Neural cell (in vitro differentiated cells): ENCODE measurements around the gene ACAA1. TPM values are rescaled to one million over a fixed set of nuclear protein-coding genes. Genes with fewer than 3 reads are reported as not detected.

Source experiments
- H2AFZ ChIP-seq: fragments of 200-600, 300-800 bp; sonication (generic), shearing (Covaris generic); 2 replicates; pipeline ENCODE4 v1.6.0; 2014; ENCODE audit warnings: low read depth, mild to moderate bottlenecking, antibody characterized with exemption, low read length, moderate library complexity
- H3F3A ChIP-seq: fragments of 200-600 bp; shearing (Covaris generic); 2 replicates; pipeline ENCODE4 v1.6.1; 2016; ENCODE audit warnings: mild to moderate bottlenecking, moderate library complexity, mixed read lengths, antibody characterized with exemption, low read length; ENCODE audit not compliant: insufficient read depth, poor library complexity, severe bottlenecking
- H3K27ac ChIP-seq: fragments of 200-600, 300-800 bp; sonication (generic), shearing (Covaris generic); 2 replicates; pipeline ENCODE4 v1.5.1; 2014; ENCODE audit warnings: mild to moderate bottlenecking, low read length, moderate library complexity
- H3K27me3 ChIP-seq: fragments of 300-800, 200-600 bp; sonication (generic), shearing (Covaris generic); 2 replicates; pipeline ENCODE4 v1.6.0; 2014; ENCODE audit warnings: mild to moderate bottlenecking, low read depth, low read length, moderate library complexity; ENCODE audit not compliant: insufficient read depth
- H3K36me3 ChIP-seq: fragments of 300-800, 200-600 bp; sonication (generic), shearing (Covaris generic); 2 replicates; pipeline ENCODE4 v1.5.1; 2014; ENCODE audit warnings: mild to moderate bottlenecking, antibody characterized with exemption, low read length, moderate library complexity; ENCODE audit not compliant: insufficient read depth
- H3K4me2 ChIP-seq: fragments of 300-800, 200-600 bp; sonication (generic), shearing (Covaris generic); 2 replicates; pipeline ENCODE4 v1.6.0; 2014; ENCODE audit warnings: mild to moderate bottlenecking, low read length
- H3K4me3 ChIP-seq: fragments of 300-800, 200-600 bp; sonication (generic), shearing (Covaris generic); 2 replicates; pipeline ENCODE4 v1.5.1; 2014; ENCODE audit warnings: mild to moderate bottlenecking, low read length, moderate library complexity
- H3K79me2 ChIP-seq: fragments of 200-600 bp; shearing (Covaris generic); replicated peaks from 2 replicates; pipeline ENCODE4 v1.6.0; 2014; ENCODE audit warnings: mild to moderate bottlenecking, low read length, moderate library complexity; ENCODE audit not compliant: insufficient read depth
- H3K9ac ChIP-seq: fragments of 300-800, 200-600 bp; sonication (generic), shearing (Covaris generic); 2 replicates; pipeline ENCODE4 v1.6.1; 2016; ENCODE audit warnings: mild to moderate bottlenecking, low read length, mixed read lengths
- H3K9me2 ChIP-seq: fragments of 200-600 bp; shearing (Covaris generic); 2 replicates; pipeline ENCODE4 v1.6.1; 2016; ENCODE audit warnings: mild to moderate bottlenecking, low read length, mixed read lengths; ENCODE audit not compliant: insufficient read depth
- H3K9me3 ChIP-seq: fragments of 200-600, 300-800 bp; sonication (generic), shearing (Covaris generic); 2 replicates; pipeline ENCODE4 v1.6.1; 2016; ENCODE audit warnings: mild to moderate bottlenecking, mixed run types, low read length, moderate library complexity, mixed read lengths
- H4K20me1 ChIP-seq: fragments of 200-600 bp; shearing (Covaris generic); 2 replicates; pipeline ENCODE4 v1.6.1; 2016; ENCODE audit warnings: mild to moderate bottlenecking, mixed run types; ENCODE audit not compliant: insufficient read depth
- CTCF ChIP-seq: fragments of 450-650 bp; IDR thresholded peaks from 2 replicates; pipeline ENCODE4 v1.5.1; 2014; ENCODE audit warnings: antibody characterized with exemption, mild to moderate bottlenecking, moderate library complexity; ENCODE audit not compliant: poor library complexity, severe bottlenecking
- EP300 ChIP-seq: fragments of 450-650 bp; conservative IDR thresholded peaks from 2 replicates; pipeline ENCODE4 v1.6.1; 2014; ENCODE audit warnings: antibody characterized with exemption, mild to moderate bottlenecking, moderate library complexity; ENCODE audit not compliant: poor library complexity, severe bottlenecking
- EZH2 ChIP-seq: fragments of 200-600, 300-800 bp; shearing (Covaris generic), sonication (generic); IDR thresholded peaks from 2 replicates; pipeline ENCODE4 v1.6.1; 2014; ENCODE audit warnings: antibody characterized with exemption, low read length, borderline replicate concordance, mild to moderate bottlenecking; ENCODE audit not compliant: insufficient read depth, poor library complexity, severe bottlenecking
- MXI1 ChIP-seq: fragments of 450-650 bp; conservative IDR thresholded peaks from 2 replicates; pipeline ENCODE4 v1.6.1; 2014; ENCODE audit warnings: antibody characterized with exemption, mild to moderate bottlenecking; ENCODE audit not compliant: poor library complexity, severe bottlenecking
- POLR2AphosphoS5 ChIP-seq: IDR thresholded peaks from 2 replicates; pipeline ENCODE4 v1.6.1; 2012
- RAD21 ChIP-seq: fragments of 450-650 bp; conservative IDR thresholded peaks from 2 replicates; pipeline ENCODE4 v1.6.1; 2014; ENCODE audit warnings: antibody characterized with exemption, mild to moderate bottlenecking, moderate library complexity
- REST ChIP-seq: IDR thresholded peaks from 2 replicates; pipeline ENCODE4 v1.6.1; 2012; ENCODE audit warnings: borderline replicate concordance
- SMC3 ChIP-seq: fragments of 450-650 bp; conservative IDR thresholded peaks from 2 replicates; pipeline ENCODE4 v1.6.1; 2014; ENCODE audit warnings: antibody characterized with exemption, mild to moderate bottlenecking, moderate library complexity; ENCODE audit not compliant: poor library complexity
- TAF1 ChIP-seq: IDR thresholded peaks from 2 replicates; pipeline ENCODE4 v1.6.1; 2012; ENCODE audit warnings: low read depth
- polyA plus RNA-seq: library from polyadenylated mRNA; depleted of rRNA; stranded (reverse); fragments of >200 nt; gene quantifications from 2 replicates; pipeline ENCODE4 v1.2.3, GENCODE V29; 2014

Gene ACAA1
- polyA plus RNA-seq, 1 donor from 2014 or later: 59.1 TPM

GRCh38 chr3:38142959-38143358 is 6.0 kb upstream of the ACAA1 start:
- H4K20me1 ChIP-seq: no peaks in the 10 kb centered on the region
- no peaks in the 10 kb centered on the region for H3K36me3 ChIP-seq
- peaks cover 19% of the 10 kb centered on the region for H3K27me3 ChIP-seq
- H3K27ac ChIP-seq: no peak overlapping the region
- H3K9me2 ChIP-seq: no peaks in the 10 kb centered on the region
- no peaks in the 10 kb centered on the region for H3K79me2 ChIP-seq
- H3K9me3 ChIP-seq: no peaks in the 10 kb centered on the region
- H3F3A ChIP-seq: no peaks in the 10 kb centered on the region
- H2AFZ ChIP-seq: no peak overlapping the region
- TF ChIP-seq SMC3: no peak
- no peak for TF ChIP-seq POLR2AphosphoS5
- no peak for TF ChIP-seq TAF1
- no peak for TF ChIP-seq EZH2
- no peak for TF ChIP-seq MXI1
- no peak for TF ChIP-seq CTCF
- no peak for TF ChIP-seq REST
- TF ChIP-seq RAD21: no peak
- no peak for TF ChIP-seq EP300
- H3K4me2 ChIP-seq: no peak overlapping the region
- no peak overlapping the region for H3K4me3 ChIP-seq
- no peak overlapping the region for H3K9ac ChIP-seq

- H3K4me3 ChIP-seq: no peak overlapping the region
- H3K4me2 ChIP-seq: no peak overlapping the region
- no peaks in the 10 kb centered on the region for H3K9me3 ChIP-seq
- no peak overlapping the region for H3K27ac ChIP-seq
- no peak overlapping the region for H2AFZ ChIP-seq
- no peaks in the 10 kb centered on the region for H3K36me3 ChIP-seq
- H3K9me2 ChIP-seq: no peaks in the 10 kb centered on the region
- H3F3A ChIP-seq: no peaks in the 10 kb centered on the region
- peaks cover 20% of the 10 kb centered on the region for H3K27me3 ChIP-seq
- H3K9ac ChIP-seq: no peak overlapping the region
- H4K20me1 ChIP-seq: no peaks in the 10 kb centered on the region
- no peak for TF ChIP-seq EZH2
- no peak for TF ChIP-seq REST
- TF ChIP-seq POLR2AphosphoS5: no peak
- TF ChIP-seq CTCF: no peak
- no peak for TF ChIP-seq MXI1
- no peak for TF ChIP-seq RAD21
- TF ChIP-seq EP300: no peak
- no peak for TF ChIP-seq SMC3
- no peak for TF ChIP-seq TAF1
- no peaks in the 10 kb centered on the region for H3K79me2 ChIP-seq
Measured at GRCh38 chr3:38141952-38142273, 5.0 kb upstream of the ACAA1 start.
